LNCaP clone FGC (cell line): ENCODE data around the gene PPM1L.

Experiments
- DNase-seq: peaks from one replicate; pipeline ENCODE4 v3.0.0-alpha.2; 2011; ENCODE audit warnings: low read depth
- H3K4me3 ChIP-seq: 2 replicates; pipeline ENCODE4 v1.5.1; 2011; ENCODE audit warnings: mild to moderate bottlenecking, low read depth, low read length, control low read depth
- CTCF ChIP-seq: IDR thresholded peaks from 2 replicates; pipeline ENCODE4 v1.5.1; 2012; ENCODE audit warnings: mild to moderate bottlenecking; ENCODE audit not compliant: control insufficient read depth, insufficient read depth; ENCODE audit errors: extremely low read depth

The PPM1L gene

GRCh38 chr3:161038725-161039124, 282.7 kb downstream of the PPM1L start:
- H3K4me3 ChIP-seq = no peak overlapping the region
- DNase-seq = no peak
- no peak for TF ChIP-seq CTCF

- no peak for TF ChIP-seq CTCF
- peak; percentile 17 for DNase-seq
- no peak overlapping the region for H3K4me3 ChIP-seq
Observed at GRCh38 chr3:161042023-161042501, 286.0 kb downstream of the PPM1L start.

- DNase-seq = no peak
- TF ChIP-seq CTCF = no peak
- H3K4me3 ChIP-seq = no peak overlapping the region
Observed at GRCh38 chr3:161043336-161044035, 287.5 kb downstream of the PPM1L start.

GRCh38 chr3:161049683-161050248, 293.7 kb downstream of the PPM1L start:
- no peak for TF ChIP-seq CTCF
- H3K4me3 ChIP-seq = no peak overlapping the region

GRCh38 chr3:161050935-161051334, 294.9 kb downstream of the PPM1L start:
- no peak for TF ChIP-seq CTCF
- DNase-seq = no peak
- H3K4me3 ChIP-seq = no peak overlapping the region

More at GRCh38 chr3:161049683-161050248, 293.7 kb downstream of the PPM1L start:
- no peak for DNase-seq

GRCh38 chr3:161051856-161052255, 295.8 kb downstream of the PPM1L start:
- no peak for TF ChIP-seq CTCF
- no peak for DNase-seq
- no peak overlapping the region for H3K4me3 ChIP-seq
